A549 treated with AZD9567 at 1 μM for 4 hours (cell line): ENCODE data around the gene NRP2. TPM values are rescaled to one million over a fixed set of nuclear protein-coding genes. Genes with fewer than 3 reads are reported as not detected.

Experiments
- total RNA-seq: library from RNA; stranded (reverse); fragments of 200-300 nt; extraction: Qiagen RNA extraction; gene quantifications from 5 replicates; pipeline ENCODE4 v1.2.3, GENCODE V29; 2022; ENCODE audit not compliant: insufficient read depth

The NRP2 gene
- 85.2 to 133 TPM (median 119 TPM) in 5 replicates for total RNA-seq

GRCh38 chr2:205682239-205682970, at the start of gene NRP2:
Gene NRP2, plus strand, starts transcription at chr2:205682501. Its CDS starts 790 bp downstream, at chr2:205683291.

